Calu3 (cell line): ENCODE results near the gene ATRX. TPM values are rescaled to one million over a fixed set of nuclear protein-coding genes. Genes with fewer than 3 reads are reported as not detected.

Experiments
- BruUV-seq: library from RNA; stranded (reverse); fragments of 400-500 nt; replicated peaks from 2 replicates; lab custom pipeline; 2021; lab: Mats Ljungman, UMichigan
- CTCF ChIA-PET: fragments of 300-600 bp; sonication (Branson Sonifier 250); formaldehyde crosslinking; loops from one replicate; lab custom pipeline; 2022; ENCODE audit warnings: antibody characterized with exemption; lab: Charles Lee
- DNase-seq: peaks from one replicate; pipeline ENCODE4 v3.0.0; 2022
- H3K27ac Mint-ChIP-seq: one replicate; pipeline ENCODE4 v1.8.0; 2022; ENCODE audit warnings: mixed read lengths; ENCODE audit not compliant: unreplicated experiment
- H3K27me3 Mint-ChIP-seq: one replicate; pipeline ENCODE4 v1.8.0; 2022; ENCODE audit warnings: mixed read lengths; ENCODE audit not compliant: unreplicated experiment
- H3K36me3 Mint-ChIP-seq: one replicate; pipeline ENCODE4 v1.8.0; 2022; ENCODE audit warnings: mild to moderate bottlenecking, moderate library complexity, mixed read lengths; ENCODE audit not compliant: insufficient read depth, unreplicated experiment
- H3K4me1 Mint-ChIP-seq: one replicate; pipeline ENCODE4 v1.8.0; 2022; ENCODE audit warnings: mild to moderate bottlenecking, low read depth, mixed read lengths; ENCODE audit not compliant: unreplicated experiment
- H3K4me3 Mint-ChIP-seq: one replicate; pipeline ENCODE4 v1.8.0; 2022; ENCODE audit warnings: mild to moderate bottlenecking, low read depth, moderate library complexity, mixed read lengths; ENCODE audit not compliant: unreplicated experiment
- H3K9me3 Mint-ChIP-seq: one replicate; pipeline ENCODE4 v1.8.0; 2022; ENCODE audit warnings: low read depth, mixed read lengths; ENCODE audit not compliant: unreplicated experiment
- CTCF ChIP-seq: fragments of 200-600 bp; IDR thresholded peaks from one replicate; pipeline ENCODE4 v1.8.0; 2022; ENCODE audit warnings: antibody characterized with exemption; ENCODE audit not compliant: unreplicated experiment
- intact Hi-C: fragments of 100-400 bp; cut with micrococcal nuclease; formaldehyde crosslinking; loops from one replicate; pipeline ENCODE4 v1.10.0; 2022; ENCODE audit not compliant: unreplicated experiment
- total RNA-seq: library from RNA; stranded (reverse); gene quantifications from 2 replicates; pipeline ENCODE4 v1.2.3, GENCODE V29; 2022

ATRX gene
- total RNA-seq, 1 experiment from 2014 or later: 116 TPM

- no peak for DNase-seq
- H3K4me3 Mint-ChIP-seq: no peak overlapping the region
- no peaks in the 10 kb centered on the region for H3K27me3 Mint-ChIP-seq
- H3K36me3 Mint-ChIP-seq: no peaks in the 10 kb centered on the region
- no TSS peak for BruUV-seq
- no peak for TF ChIP-seq CTCF
- no peak overlapping the region for H3K27ac Mint-ChIP-seq
- no peaks in the 10 kb centered on the region for H3K4me1 Mint-ChIP-seq
- intact Hi-C loops: no loop called here
- no peaks in the 10 kb centered on the region for H3K9me3 Mint-ChIP-seq
- CTCF ChIA-PET: interaction anchor here (0.5 to 0.6 kb wide), 2 partner anchors 69 to 222 kb away, joined by 3 to 5 read pairs; no protein-coding TSS in a partner anchor
These were observed 28.2 kb upstream of the ATRX start for GRCh38 chrX:77814210-77814609.

- no peaks in the 10 kb centered on the region for H3K36me3 Mint-ChIP-seq
- H3K4me3 Mint-ChIP-seq: no peak overlapping the region
- intact Hi-C loops: no loop called here
- H3K9me3 Mint-ChIP-seq: no peaks in the 10 kb centered on the region
- H3K27ac Mint-ChIP-seq: no peak overlapping the region
- TF ChIP-seq CTCF: no peak
- BruUV-seq: no TSS peak
- CTCF ChIA-PET: no interaction called here
- H3K4me1 Mint-ChIP-seq: no peaks in the 10 kb centered on the region
- H3K27me3 Mint-ChIP-seq: no peaks in the 10 kb centered on the region
- DNase-seq: no peak
These were observed 16.2 kb upstream of the ATRX start for GRCh38 chrX:77802201-77802600.

- no peak overlapping the region for H3K27ac Mint-ChIP-seq
- CTCF ChIA-PET: no interaction called here
- intact Hi-C loops: no loop called here
- H3K4me1 Mint-ChIP-seq: no peaks in the 10 kb centered on the region
- no peak for TF ChIP-seq CTCF
- no TSS peak for BruUV-seq
- no peaks in the 10 kb centered on the region for H3K36me3 Mint-ChIP-seq
- H3K9me3 Mint-ChIP-seq: no peaks in the 10 kb centered on the region
- H3K27me3 Mint-ChIP-seq: no peaks in the 10 kb centered on the region
- no peak overlapping the region for H3K4me3 Mint-ChIP-seq
- no peak for DNase-seq
These were observed 9.1 kb upstream of the ATRX start for GRCh38 chrX:77795124-77795523.

DNA sequence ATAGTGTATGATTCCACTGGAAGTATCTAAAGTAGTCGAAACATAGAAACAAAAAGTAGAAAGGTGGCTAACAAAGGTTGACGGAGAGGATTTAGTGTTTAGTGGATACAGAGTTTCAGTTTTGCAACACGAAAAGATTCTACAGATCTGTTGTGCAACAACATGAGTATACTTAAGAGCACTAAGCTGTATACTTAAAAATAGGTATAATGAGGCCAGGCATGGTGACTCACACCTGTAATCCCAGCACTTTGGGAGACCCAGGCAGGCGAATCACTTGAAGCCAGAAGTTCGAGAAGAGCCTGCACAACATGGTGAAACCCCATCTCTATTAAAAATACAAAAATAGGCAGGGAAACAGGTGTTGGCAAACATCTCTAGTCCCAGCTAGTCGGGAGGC lies 7.9 kb upstream of the ATRX start:
- Mint-ChIP-seq H3K9me3 (no peaks in the 10 kb centered on the region), H3K36me3 (no peaks in the 10 kb centered on the region), H3K4me3 (no peak overlapping the region), H3K27ac (no peak overlapping the region), H3K27me3 (no peaks in the 10 kb centered on the region), H3K4me1 (no peaks in the 10 kb centered on the region)
- CTCF ChIA-PET: no interaction called here
- intact Hi-C loops: no loop called here
- no peak for DNase-seq
- no TSS peak for BruUV-seq
- TF ChIP-seq CTCF: no peak
